ENCODE results near the gene TMCO4.

The TMCO4 gene

DNA sequence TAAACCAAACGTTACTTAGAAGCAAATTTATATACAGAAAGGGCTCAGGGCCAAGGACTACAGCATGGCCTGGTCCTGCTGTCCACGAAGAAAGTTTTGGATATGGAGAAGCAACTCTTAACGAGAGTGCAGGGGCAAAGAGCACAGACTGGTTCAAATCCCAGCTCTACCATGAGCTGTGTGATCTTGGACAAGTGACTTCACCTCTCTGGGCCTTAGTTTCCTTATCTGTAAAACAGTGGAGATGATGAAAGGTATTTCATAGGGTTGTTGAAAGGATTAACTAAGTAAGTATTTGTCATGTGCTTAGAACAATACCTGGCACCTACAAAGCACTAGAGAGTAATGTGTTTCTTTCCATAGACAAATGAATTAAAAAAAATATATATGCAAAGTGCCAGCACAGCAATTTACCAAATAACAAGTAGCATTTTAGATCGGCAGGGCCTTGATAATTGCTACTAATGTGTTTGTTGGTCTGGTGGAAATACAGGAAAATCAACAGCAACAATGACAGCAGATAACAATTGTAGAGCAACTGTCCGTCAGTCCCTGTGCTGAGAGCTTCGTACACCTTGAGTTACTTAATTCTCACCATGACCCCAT lies 25.4 kb downstream of the TMCO4 start:
- DNase-seq: no peak

DNA sequence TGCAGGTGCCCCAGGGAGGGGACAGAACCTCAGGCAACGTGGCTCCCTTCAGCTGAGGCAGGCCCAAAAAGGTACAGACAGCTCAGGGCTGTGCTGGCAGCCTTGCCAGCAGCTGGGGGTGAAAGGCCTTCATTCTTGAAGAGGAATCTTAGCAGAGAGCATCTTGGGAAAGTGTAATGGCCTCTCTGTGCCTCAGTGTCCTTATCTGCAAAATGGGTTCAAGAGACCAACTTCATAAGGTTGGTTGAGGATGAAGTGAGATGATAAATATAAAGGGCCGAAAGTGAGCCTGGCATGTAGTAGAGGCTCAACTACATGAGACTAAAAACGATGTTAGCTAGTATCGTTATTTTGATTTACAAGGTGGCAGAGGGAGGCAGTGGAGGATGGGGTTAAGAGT lies 26.2 kb downstream of the TMCO4 start:
- DNase-seq: no peak

DNA sequence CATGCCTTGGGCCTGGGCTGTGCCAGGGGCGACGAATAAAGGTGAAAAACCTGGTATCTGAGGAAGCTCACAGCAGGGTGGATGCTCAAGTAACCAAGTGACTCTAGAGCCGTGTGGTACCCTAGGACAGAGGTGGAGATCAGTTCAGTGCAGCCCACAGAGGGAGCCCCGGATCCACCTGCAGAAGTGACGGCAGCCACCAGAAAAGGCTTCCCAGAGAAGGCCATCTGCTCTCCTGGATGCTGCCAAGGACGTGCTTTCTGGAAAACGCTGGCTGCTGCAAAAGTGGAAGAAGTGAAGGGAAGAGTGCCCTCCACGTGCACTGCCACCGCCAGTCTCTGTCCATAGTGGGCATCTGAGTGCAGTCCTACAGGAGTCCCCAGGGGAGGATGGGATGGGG lies 27.7 kb downstream of the TMCO4 start:
- DNase-seq: no peak

DNA sequence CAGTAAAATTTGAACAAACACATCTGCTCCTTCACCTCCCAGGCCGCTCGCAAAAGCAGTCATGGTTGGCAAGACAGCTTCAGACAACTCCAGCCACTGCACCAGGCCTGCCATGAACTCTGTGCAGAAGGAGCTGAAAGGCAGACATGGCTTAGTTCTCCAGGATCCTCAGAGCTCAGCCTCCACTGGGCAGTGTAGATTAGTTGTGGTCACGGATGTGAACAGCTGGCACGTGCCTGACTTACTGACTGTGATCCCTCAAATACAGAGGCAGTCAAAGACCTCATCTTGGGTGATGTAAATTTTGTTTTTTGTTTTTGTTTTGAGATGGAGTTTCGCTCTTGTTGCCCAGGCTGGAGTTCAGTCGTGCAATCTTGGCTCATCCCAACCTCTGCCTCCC lies 28.4 kb downstream of the TMCO4 start:
- DNase-seq: no peak

DNA sequence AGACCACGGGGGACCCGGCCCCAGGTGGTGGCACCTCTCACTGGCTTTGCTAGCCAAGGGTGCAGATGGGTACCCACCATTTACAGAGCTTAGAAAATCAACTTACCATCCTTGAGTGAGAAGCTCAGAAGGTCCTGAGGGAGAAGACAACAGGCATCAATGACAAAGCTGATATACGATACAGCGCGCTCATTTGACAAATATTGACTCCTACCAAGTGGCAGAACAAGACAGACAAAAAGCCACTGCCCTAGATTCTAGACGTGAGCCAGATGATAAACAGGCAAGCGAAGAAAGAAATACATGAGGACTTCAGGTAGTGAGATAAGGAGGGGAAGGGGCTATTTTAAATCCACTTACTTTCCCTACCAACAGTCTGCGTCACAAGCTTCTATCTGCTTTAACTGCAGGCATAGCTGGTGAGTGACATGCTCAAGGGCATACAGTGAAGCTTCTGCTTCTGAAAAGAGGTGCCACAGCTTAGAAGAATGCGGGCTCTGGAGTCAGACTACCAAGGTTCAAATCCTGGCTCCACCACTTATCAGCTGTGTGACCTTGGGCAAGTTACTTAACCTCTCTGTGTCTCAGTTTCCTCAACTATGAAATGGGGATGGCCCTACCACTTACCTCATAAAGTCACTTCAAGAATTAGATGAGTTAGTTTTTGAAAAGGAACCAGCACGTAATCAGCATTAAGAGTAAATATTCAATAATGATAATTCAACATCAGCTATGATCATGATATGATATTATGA lies 29.1 kb downstream of the TMCO4 start:
- no peak for DNase-seq

DNA sequence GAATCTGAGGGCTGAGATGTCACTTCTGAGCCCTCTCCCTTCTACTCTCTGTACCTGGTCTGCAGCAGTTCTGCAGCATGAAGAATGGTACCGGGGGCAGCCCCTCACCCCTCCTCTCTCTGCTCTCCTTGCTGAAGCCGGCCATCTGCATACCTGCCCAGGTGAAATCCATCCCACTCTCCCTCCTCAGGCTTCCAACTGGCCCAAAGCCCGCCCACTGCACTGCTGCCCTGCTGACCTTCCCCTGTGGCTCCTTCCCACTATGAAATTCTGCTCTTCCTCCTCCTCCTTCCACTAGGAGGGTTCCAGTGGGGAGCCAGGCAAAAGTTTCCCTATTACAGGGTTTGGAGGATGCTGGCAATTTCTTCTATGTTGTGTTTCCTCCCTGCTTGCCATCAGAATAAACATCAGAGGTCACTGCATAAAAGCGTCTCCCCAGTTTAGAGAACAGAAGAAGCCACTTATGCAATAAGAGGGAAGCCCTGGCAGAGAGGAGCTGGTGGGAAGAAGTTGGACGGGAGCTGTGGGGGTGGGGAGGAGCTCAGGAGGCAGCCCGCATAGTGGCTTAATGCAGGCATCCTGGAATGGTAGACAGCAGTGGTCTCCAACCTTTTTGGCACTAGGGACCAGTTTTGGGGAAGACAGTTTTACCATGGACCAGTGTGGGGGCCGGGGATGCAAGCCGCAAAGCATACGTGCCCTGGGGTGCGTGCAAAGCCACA lies 30.3 kb downstream of the TMCO4 start:
- DNase-seq: no peak

DNA sequence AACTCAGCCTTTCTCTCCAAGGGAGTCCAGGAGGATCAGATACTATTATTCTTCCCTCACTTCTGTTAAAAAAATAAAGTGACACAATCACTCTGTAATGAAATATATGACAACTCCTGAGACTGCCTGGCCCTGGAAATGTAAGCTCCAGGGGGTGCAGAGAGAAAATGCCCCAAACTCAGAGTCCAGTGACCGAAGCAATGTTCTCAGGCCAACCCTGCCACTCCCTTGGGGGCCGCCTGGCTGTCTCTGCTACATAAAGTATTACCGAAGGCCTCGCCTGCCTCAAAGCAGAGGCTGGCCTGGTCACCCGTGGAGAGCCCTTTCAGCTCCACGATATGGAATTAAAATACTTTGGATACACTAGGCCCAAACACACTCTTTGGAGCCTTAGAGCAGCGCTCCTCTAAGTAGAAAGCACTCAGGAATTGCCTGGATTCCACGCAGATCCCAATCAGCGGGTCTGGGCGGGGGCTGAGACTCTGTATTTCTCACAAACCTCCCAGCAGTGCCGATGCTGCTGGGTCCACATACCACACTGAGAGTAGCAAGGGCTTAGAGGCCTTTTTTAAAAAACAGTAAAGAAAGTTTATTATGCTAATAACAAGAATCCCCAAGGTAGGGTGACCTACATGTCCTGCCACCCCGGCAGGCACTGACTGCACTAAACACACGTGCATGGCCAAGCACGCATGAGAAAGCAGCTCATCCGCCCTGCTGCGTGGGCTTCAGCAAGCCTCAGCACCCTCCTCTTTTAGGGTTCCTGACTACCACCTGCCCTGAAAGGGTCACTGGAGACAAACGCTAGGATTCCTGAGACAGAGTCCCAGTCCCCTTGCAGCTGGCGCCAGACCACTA lies 31.1 kb downstream of the TMCO4 start:
- DNase-seq: no peak

DNA sequence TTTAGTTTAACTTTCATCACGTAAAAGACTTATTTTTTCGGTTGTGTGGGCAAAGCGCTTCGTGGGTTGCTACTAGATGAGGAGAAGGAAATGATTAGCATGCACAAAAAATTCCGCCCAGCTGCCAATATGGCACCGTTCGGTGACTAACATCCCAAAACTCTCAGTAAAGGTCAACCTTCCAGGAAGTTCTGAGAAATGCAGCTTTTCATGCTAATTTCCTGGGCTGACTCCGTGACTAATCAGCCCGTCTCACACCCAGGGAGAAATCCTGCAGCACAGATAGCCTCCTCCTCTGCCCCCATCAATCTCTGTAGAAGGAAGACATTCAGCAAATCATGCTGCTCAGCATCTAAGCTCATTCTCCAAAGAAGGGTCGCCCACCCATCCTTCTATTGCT lies 34.1 kb downstream of the TMCO4 start:
- no peak for DNase-seq

DNA sequence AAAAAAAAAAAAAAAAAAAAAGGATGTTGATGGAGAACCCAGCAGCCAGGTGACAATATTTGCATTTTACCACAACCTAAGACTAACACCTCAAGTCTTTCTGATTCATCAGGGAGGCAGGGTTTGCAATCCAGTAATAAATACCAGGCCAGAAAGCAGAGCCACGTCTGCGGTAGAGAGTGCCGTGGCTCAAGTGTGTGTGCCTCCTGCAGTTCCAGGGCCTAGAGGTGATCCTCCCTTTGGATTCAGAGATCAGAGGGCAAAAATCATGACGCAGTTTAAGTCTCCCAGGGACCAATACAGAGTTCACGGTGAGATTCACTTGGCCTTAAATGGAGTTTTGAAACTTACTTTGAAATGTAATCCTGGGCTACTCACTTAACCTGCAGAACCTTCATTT lies 34.9 kb downstream of the TMCO4 start:
- no peak for DNase-seq

DNA sequence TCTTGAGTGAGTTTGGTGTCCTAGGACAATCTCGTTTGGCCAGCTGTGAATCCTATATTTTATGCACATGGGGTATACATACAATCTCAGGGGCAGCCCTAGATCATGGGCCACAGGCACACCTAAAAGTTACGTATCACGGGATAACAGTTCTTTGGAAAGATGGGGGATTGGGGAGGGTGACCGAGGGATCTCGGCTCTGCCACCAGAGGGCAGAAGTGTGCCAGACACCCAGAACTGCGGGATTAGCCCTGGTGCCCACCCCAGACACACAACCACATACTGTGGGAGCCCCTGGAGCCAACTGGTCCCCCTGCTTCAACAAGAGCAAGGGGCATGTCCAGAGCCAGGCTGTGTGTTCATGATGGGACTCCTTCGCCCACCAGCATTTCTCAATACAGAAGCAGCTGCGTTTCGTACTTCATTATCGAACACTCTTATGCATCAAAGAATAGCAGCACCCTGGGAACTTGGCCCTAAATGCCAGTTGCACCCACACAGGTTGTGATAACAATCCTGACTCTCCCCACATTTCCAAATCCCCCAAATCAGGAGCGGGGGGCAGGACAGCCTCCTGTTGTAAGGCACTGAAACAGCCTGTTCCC lies 37.4 kb downstream of the TMCO4 start:
- peak; percentile 20 for DNase-seq

DNA sequence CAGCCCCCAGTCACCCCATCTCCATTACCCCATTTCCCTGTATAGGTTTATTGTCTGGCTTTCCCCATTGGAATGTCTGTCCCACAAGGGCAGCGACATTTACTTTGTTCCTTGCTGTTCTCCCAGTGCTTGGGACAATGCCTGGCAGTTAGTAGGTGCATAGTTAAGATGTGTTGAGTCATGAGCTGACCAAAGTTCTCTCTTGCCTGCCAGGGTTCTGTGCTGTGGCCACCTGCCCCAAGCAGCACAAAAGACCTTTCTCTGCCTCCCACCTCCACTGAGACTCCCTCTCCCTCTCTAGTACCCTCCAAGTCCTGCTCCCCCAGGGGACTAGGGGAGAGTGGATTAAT lies 40.0 kb downstream of the TMCO4 start:
- no peak for DNase-seq

DNA sequence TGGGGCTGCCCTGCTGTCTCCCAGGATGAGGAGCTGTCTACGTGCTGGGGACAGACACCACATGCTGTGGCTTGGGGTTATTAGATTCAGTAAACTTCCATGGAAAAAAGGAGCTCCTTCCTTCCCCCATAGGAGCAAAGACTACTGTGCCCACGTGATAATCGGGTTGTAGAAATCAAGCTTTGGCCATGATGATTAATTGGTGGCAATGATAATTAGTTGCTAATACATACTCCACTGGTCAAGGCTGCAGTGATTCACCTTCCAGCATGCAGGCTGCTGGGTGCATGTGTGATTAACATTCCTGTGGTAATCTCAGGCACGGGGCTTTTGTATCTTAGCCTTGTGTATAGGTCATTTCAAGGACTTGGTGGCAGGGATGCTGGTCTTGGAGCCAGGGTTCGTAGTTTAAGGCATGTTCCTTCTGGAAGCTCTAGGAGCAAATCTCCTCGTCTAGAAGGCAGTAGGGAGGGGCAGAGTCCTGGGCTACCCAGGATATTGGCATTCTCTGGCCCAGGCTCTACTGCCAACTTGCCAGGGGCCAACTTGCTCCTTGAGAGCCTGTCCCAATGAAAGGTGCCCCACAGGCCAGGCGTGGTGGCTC lies 41.4 kb downstream of the TMCO4 start:
- DNase-seq: no peak

DNA sequence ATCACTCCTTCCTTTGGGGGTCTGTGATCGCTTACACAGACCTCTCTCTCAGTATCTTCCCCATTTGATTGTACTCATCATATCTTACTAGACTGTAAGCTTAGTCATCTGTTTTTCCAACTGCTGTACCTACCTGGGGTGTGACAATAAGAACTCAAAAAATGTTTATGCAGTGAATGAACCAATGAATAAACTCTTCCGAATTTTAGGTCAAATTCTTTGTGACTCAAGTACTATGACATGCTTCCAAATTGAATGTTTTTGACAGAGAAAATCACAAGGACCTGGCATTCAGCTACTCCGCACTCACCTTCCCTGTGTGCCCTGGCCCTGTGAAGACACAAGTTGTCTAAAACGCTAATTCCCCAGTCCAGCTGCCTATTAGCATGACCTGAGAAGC lies 42.1 kb downstream of the TMCO4 start:
- DNase-seq: no peak

DNA sequence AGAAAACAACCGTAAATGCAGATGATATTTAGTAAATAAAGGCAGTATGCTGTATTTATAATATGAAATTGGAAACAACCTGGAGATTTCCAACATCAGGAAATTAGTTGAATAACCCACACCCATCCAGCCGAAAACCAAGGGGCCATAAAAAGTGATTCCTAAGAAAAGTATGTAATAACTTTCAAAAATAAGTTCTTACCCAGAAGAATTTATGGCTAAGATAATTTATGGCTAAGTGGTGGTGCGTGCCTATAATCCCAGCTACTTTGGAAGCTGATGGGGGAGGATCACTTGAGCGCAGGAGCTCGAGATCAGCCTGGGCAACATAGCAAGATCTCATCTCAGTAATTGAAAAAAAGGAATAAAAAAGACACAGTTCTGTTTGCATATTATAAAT lies 43.2 kb downstream of the TMCO4 start:
- DNase-seq: no peak

DNA sequence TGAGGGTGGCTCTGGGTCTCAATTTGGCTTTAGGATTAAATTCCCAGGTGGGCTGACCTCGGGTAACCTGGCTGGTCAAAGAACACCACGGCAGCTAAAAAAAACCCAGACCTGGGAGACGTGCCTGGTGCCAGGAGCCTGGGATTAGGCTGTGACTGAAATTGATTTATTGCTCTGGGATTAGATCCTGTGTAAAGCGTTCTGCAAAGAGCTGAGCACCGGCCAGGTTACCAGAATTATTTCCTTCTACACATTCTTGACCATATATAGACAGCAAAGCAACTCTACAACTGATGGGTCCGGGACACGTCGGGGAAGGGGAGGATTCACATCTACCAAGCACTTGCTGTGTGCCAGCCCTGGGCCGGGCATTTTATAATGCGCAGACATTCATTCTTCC lies 45.2 kb downstream of the TMCO4 start:
- DNase-seq: no peak

DNA sequence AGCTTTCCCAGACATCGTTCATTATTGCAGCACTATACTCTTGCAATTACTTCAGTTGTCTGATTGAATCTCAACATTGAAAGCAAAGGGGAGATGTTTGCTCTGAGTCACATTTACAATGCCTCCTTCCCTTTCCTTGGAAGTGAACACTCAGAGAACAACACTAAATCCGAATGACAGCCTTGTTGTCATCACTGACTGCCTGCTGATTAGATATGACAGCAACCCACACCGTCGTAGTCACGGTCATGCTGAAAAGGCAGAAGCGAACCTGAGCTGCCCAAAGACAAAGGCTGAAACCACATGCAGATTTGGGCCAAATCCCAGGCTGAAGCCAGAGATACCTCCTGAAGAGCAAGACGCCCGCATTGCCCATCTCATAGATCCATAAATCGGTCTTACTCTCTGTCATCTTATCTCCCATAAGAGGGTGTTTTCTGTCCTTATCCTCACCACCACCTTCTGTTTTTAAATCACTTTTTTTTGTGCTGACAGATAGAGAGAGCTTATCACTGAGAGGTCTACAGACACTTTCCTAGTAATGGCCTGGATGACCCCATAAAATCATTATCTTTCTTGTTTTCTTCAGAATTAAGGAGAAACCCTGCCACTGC lies 47.5 kb downstream of the TMCO4 start:
- DNase-seq: no peak

DNA sequence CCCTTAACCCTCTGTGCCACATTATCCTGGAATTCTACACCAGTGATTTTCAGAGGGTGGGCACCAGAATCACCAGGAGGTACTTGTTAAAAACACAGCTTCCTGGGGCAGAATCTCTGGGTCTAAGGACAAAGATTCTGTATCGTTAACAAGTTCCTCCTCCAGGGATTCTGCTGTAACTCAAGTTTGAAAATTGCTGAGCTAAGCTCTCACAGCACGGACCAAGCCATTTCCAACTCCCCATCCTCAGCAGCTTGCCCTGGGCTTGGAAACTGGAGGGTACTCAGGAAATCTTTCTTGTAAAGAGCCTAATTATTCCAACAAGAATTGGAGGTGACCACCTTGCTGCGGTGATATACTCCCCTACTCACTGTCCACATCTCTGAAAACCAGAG lies 48.8 kb downstream of the TMCO4 start:
- DNase-seq: no peak

DNA sequence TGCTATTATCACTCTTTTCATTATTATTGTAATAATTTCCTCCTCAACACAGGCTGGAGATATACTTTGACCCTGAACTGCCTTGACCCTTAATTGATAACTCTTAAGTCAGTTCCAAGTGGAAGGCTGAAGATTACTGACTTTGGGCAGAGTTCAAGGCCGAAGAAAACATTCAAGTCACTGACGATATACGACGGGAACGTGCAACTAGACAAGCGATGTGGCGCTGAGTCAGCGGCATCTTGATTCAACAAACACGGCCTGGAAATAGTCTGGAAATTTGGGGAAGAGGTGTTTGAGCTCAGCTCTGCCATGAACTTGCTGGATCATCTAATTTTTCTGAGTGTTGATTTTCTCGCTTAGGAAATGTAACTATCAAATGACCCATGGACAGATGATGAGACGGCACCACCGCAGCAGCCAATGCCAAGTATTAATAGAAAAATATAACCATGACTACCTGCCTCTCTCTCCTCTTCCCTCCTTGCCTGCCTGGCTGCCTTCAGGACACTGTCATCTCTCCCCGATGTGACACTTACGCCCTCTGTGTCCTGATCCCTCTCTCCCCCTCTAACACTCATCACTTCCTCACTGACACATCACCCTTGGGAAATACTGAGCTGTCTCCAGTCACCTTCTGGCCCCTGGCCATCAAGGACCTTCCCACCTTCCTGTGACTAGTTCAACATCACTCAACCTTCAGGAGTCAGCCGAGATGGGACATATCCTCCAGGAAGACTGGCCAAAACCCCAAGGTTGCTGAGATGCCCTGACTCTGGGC lies 49.4 kb downstream of the TMCO4 start:
- no peak for DNase-seq

DNA sequence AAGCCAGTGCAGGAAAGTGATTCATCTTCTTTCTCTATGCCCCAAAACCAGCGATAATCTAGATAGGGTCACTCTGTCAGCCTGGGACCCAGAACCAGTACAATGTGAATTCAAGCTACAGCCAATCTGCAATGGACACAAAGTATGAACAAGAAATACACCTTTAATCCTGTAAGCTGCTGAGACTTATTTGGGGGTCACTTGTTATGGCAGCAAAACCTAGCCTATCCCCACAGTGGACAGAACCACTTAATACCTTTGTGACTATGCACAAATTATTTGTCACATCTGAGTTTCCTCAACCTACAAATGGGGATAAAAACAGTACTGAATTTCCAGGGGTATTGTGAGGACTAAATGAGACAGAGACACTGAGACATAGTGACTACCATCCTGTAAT lies 50.0 kb downstream of the TMCO4 start:
- DNase-seq: no peak

DNA sequence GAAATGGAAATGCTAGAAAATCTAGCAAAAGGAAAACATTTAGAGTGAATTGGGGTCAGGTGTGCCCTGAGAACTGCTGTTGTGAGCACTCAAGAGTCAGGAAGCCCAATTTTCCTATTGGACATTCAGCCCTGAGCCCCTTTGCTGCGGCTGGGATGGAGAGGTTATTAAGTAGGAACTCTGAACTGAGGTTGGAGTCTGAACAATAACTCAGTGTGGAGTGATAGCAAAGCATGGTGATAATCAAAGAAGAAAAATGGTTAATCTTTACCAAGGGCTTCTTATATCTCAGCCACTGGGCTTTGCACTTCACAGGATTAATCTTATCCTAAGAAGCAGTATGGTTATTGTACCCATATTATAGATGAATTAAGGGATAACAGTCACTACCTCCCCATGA lies 52.0 kb downstream of the TMCO4 start:
- no peak for DNase-seq

DNA sequence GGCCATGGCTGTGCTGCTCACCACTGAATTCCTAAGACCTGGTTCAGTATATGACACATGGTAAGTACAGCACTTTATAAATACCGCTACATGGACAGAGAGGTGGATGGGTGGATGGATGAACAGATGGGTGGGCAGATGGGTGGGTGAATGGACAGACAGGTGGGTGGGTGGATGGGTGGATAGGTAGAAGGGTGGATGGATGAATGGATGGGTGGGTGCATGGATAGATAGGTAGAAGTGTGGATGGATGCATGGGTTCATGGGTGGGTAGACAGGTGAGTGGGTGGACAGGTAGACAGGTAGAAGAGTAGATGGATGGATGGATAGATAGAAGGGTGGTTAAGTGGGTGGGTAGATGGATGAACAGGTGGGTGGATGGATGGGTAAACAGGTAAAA lies 54.8 kb downstream of the TMCO4 start:
- no peak for DNase-seq

All from activated CD4-positive, alpha-beta T cell treated with anti-CD3 and anti-CD28 coated beads, Interleukin-2, amount 50 U/mL, for 1 hour (primary cell).